CD4-positive, alpha-beta T cell (primary cell): ENCODE data around the gene FOLR1. TPM values are rescaled to one million over a fixed set of nuclear protein-coding genes. Genes with fewer than 3 reads are reported as not detected.

Experiments
- ATAC-seq: fragments of 200-7000 bp; cut with Tn5 transposase; one replicate; pipeline ENCODE4 v1.10.0; 2022; ENCODE audit warnings: mild to moderate bottlenecking; ENCODE audit not compliant: poor library complexity
- CTCF ChIA-PET: fragments of 350-600 bp; sonication (Branson Sonifier 250); formaldehyde crosslinking; loops from one replicate; lab custom pipeline; 2021; ENCODE audit warnings: antibody characterized with exemption, inconsistent platforms; lab: Charles Lee
- POLR2A ChIA-PET: fragments of 350-600 bp; sonication (Branson Sonifier 250); formaldehyde crosslinking; loops from one replicate; lab custom pipeline; 2021; ENCODE audit warnings: antibody characterized with exemption, inconsistent platforms; lab: Charles Lee
- DNase-seq, 14 experiments: peaks; one replicate each; pipeline ENCODE4 v3.0.0-alpha.2; 2013 to 2020; ENCODE audit warnings: mixed read lengths in 2 of 14
- H3K27ac ChIP-seq, 2 donors: one replicate each; pipeline versions ENCODE4 v1.5.1 to v1.7.0; 2013; ENCODE audit warnings: low read length in 2 of 2, low read depth in 1 of 2, mild to moderate bottlenecking in 1 of 2
- H3K27me3 ChIP-seq, 2 experiments: 1 replicate in 1 of 2; 2 replicates in 1 of 2; pipeline versions ENCODE4 v1.6.1 to v1.7.0; 2013; ENCODE audit warnings: low read length in 2 of 2, control low read depth in 1 of 2, mild to moderate bottlenecking in 1 of 2, moderate library complexity in 1 of 2; ENCODE audit not compliant: insufficient read depth in 2 of 2, control insufficient read depth in 1 of 2
- H3K36me3 ChIP-seq: one replicate; pipeline ENCODE4 v1.6.1; 2013; ENCODE audit warnings: low read length, control low read depth; ENCODE audit not compliant: insufficient read depth
- H3K4me1 ChIP-seq: one replicate; pipeline ENCODE4 v1.6.1; 2013; ENCODE audit warnings: low read length, control low read depth; ENCODE audit not compliant: insufficient read depth
- H3K4me3 ChIP-seq: one replicate; pipeline ENCODE4 v1.5.1; 2013; ENCODE audit warnings: mild to moderate bottlenecking, low read length, moderate library complexity
- H3K9me3 ChIP-seq, 2 experiments: 1 replicate in 1 of 2; 2 replicates in 1 of 2; pipeline versions ENCODE4 v1.6.1 to v1.7.0; 2013; ENCODE audit warnings: low read length in 2 of 2, mild to moderate bottlenecking in 2 of 2, control low read depth in 1 of 2, moderate library complexity in 1 of 2; ENCODE audit not compliant: control insufficient read depth in 1 of 2, insufficient read depth in 1 of 2
- H3K27ac Mint-ChIP-seq: one replicate; pipeline ENCODE4 v1.8.0; 2020; ENCODE audit warnings: mixed read lengths
- H3K27me3 Mint-ChIP-seq: one replicate; pipeline ENCODE4 v1.8.0; 2021; ENCODE audit warnings: mixed read lengths
- H3K36me3 Mint-ChIP-seq: one replicate; pipeline ENCODE4 v1.8.0; 2021; ENCODE audit warnings: low read depth, mixed read lengths
- H3K4me1 Mint-ChIP-seq: one replicate; pipeline ENCODE4 v1.8.0; 2021; ENCODE audit warnings: low read depth, mixed read lengths
- H3K4me3 Mint-ChIP-seq: one replicate; pipeline ENCODE4 v1.8.0; 2020; ENCODE audit warnings: mild to moderate bottlenecking, mixed read lengths
- H3K9me3 Mint-ChIP-seq: one replicate; pipeline ENCODE4 v1.8.0; 2020; ENCODE audit warnings: mixed read lengths
- intact Hi-C, 2 experiments: fragments of 100-400 bp; cut with DNase I in 1 of 2; cut with micrococcal nuclease in 1 of 2; formaldehyde crosslinking; loops; one replicate each; pipeline versions ENCODE4 v1.15.1 to v1.9.0; 2023 to 2025; cut with DNase I, micrococcal nuclease
- total RNA-seq, 174 experiments: library from RNA in 2 of 174; stranded (reverse) in 2 of 174; gene quantifications; one replicate each; pipeline ENCODE4 v1.2.3 and lab custom pipeline; 2021 to 2026
- TF ChIP-seq, protein P1 (sequence below): fragments of 200-600 bp; IDR thresholded peaks from one replicate; pipeline ENCODE4 v1.8.0; 2022; ENCODE audit warnings: antibody characterized with exemption, mild to moderate bottlenecking

The FOLR1 gene
- total RNA-seq, 2 experiments from 2014 or later = not detected

DNA sequence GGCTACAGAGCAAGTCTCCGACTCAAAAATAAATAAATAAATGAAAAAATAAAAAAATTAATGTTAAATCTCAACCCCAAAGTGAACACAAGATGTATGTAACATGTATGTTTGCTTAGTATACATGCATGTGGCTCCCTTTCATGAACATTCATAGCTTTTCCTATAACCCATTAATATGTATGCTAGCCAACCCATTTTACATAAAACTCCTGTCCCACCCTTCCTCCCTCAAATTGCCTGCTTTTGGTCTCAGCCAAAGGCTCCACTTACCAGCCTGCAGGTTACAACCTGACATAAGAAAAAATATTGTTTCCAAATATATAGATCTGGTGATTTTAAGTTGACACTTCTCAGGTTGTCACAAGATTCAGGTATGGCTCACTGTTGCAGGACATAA, 3.7 kb upstream of the FOLR1 start:
- ATAC-seq = no peak

DNA sequence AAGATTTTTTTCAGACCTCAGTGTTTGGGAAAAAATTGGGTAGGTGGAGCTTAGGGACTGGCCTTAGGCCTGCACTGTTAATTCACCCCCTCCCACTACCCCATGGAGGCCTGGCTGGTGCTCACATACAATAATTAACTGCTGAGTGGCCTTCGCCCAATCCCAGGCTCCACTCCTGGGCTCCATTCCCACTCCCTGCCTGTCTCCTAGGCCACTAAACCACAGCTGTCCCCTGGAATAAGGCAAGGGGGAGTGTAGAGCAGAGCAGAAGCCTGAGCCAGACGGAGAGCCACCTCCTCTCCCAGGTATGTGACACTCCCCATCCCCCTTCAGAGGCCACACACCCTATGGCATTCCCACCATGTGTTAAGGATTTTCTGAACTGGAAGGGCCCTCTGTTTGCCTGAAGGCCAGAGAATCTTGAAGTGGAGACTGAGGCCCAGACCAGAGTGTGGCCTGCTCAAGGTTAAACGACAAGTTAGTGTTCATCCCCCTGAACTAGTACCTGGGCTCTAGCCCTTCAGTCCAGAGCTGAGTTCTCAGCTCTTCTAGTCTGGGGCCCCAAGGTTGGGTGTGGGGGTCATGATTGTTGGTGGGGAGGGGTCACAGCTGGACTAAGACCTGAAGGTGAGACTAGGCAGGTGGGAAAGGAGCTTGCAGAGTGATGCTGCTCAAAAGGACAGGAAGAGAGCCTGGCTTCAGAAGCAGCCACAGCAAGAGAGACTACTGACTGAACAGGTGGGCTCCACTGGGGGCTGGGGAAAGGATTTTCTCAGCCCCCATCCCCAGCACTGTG, 2.3 kb upstream of the FOLR1 start:
- Histone ChIP-seq H3K27ac (no peak overlapping the region), H3K4me3 (no peak overlapping the region), H3K9me3 (no peaks in the 10 kb centered on the region), H3K27me3 (no peaks in the 10 kb centered on the region), H3K36me3 (no peaks in the 10 kb centered on the region), H3K4me1 (no peaks in the 10 kb centered on the region)
- Mint-ChIP-seq H3K9me3 (no peaks in the 10 kb centered on the region), H3K4me1 (no peaks in the 10 kb centered on the region), H3K36me3 (no peaks in the 10 kb centered on the region), H3K4me3 (no peak overlapping the region), H3K27ac (no peak overlapping the region), H3K27me3 (no peaks in the 10 kb centered on the region)
- intact Hi-C loops = no loop called here
- no peak for DNase-seq
- POLR2A ChIA-PET = no interaction called here
- ATAC-seq = no peak
- CTCF ChIA-PET = no interaction called here
- TF ChIP-seq, protein P1, sequence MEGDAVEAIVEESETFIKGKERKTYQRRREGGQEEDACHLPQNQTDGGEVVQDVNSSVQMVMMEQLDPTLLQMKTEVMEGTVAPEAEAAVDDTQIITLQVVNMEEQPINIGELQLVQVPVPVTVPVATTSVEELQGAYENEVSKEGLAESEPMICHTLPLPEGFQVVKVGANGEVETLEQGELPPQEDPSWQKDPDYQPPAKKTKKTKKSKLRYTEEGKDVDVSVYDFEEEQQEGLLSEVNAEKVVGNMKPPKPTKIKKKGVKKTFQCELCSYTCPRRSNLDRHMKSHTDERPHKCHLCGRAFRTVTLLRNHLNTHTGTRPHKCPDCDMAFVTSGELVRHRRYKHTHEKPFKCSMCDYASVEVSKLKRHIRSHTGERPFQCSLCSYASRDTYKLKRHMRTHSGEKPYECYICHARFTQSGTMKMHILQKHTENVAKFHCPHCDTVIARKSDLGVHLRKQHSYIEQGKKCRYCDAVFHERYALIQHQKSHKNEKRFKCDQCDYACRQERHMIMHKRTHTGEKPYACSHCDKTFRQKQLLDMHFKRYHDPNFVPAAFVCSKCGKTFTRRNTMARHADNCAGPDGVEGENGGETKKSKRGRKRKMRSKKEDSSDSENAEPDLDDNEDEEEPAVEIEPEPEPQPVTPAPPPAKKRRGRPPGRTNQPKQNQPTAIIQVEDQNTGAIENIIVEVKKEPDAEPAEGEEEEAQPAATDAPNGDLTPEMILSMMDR = no peak

More for the DNA sequence above, 3.7 kb upstream of the FOLR1 start:
- TF ChIP-seq, protein P1 = no peak
- no peaks in the 10 kb centered on the region for H3K27me3 Mint-ChIP-seq
- CTCF ChIA-PET = no interaction called here
- intact Hi-C loops = no loop called here
- no peak overlapping the region for H3K27ac Mint-ChIP-seq
- H3K4me3 Mint-ChIP-seq = no peak overlapping the region
- H3K4me1 ChIP-seq = no peaks in the 10 kb centered on the region
- H3K27ac ChIP-seq = no peak overlapping the region
- H3K9me3 Mint-ChIP-seq = no peaks in the 10 kb centered on the region
- no peaks in the 10 kb centered on the region for H3K9me3 ChIP-seq
- DNase-seq = no peak
- no peaks in the 10 kb centered on the region for H3K27me3 ChIP-seq
- H3K4me3 ChIP-seq = no peak overlapping the region
- H3K36me3 Mint-ChIP-seq = no peaks in the 10 kb centered on the region
- H3K4me1 Mint-ChIP-seq = no peaks in the 10 kb centered on the region
- POLR2A ChIA-PET = no interaction called here
- no peaks in the 10 kb centered on the region for H3K36me3 ChIP-seq

DNA sequence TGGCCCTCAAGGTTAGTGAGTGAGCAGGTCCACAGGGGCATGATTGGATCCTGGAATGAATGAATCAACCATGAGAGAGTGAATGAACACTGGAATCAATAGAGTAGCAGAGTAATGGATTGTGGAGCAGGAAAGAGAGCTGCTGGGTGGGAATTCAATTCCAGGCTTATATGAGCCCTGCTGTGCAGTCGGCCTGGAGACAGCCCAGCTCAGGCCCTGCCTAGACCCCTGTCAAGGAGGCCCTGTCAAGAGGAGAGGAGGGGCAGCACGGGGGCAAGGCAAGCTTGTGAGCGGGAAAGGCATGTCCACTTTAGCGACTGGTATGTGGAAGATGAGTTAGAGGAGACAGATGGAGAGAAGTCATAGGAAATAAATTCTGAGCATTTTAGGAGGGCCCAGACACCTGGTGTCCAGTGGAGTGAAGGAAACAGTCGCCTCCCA, 1.3 kb upstream of the FOLR1 start:
- H3K4me1 ChIP-seq = no peaks in the 10 kb centered on the region
- intact Hi-C loops = no loop called here
- Mint-ChIP-seq H3K27me3 (no peaks in the 10 kb centered on the region), H3K4me1 (no peaks in the 10 kb centered on the region), H3K9me3 (no peaks in the 10 kb centered on the region), H3K27ac (no peak overlapping the region), H3K36me3 (no peaks in the 10 kb centered on the region), H3K4me3 (no peak overlapping the region)
- POLR2A ChIA-PET = no interaction called here
- CTCF ChIA-PET = no interaction called here
- TF ChIP-seq, protein P1 = no peak
- no peaks in the 10 kb centered on the region for H3K9me3 ChIP-seq
- H3K27ac ChIP-seq = no peak overlapping the region
- ATAC-seq (no peak), DNase-seq (no peak)
- H3K27me3 ChIP-seq = no peaks in the 10 kb centered on the region
- H3K36me3 ChIP-seq = no peaks in the 10 kb centered on the region
- H3K4me3 ChIP-seq = no peak overlapping the region
